Kidney (tissue), 14 donors: ENCODE measurements around the gene LRRC32. TPM values are rescaled to one million over a fixed set of nuclear protein-coding genes. Genes with fewer than 3 reads are reported as not detected.

ENCODE experiments used
- DNase-seq, 5 donors: peaks; one replicate each; pipeline ENCODE4 v3.0.0-alpha.2; 2013 to 2020
- FAIRE-seq: peaks from 2 replicates; lab custom pipeline; 2012; peaks lifted over from hg19 to GRCh38; lab: Jason Lieb, UNC
- H3K27ac ChIP-seq, 2 donors: one replicate each; pipeline ENCODE4 v1.7.0; 2013; ENCODE audit warnings: low read depth in 2 of 2, low read length in 2 of 2, inconsistent platforms in 1 of 2
- H3K27me3 ChIP-seq: one replicate; pipeline ENCODE4 v1.7.1; 2013; ENCODE audit warnings: low read length, inconsistent platforms; ENCODE audit not compliant: control insufficient read depth, insufficient read depth
- H3K36me3 ChIP-seq, 3 donors: one replicate each; pipeline versions ENCODE4 v1.7.0 to v1.7.1; 2013; ENCODE audit warnings: low read length in 3 of 3, control low read depth in 1 of 3, inconsistent platforms in 1 of 3; ENCODE audit not compliant: insufficient read depth in 3 of 3, control insufficient read depth in 2 of 3
- H3K4me1 ChIP-seq, 3 donors: one replicate each; pipeline versions ENCODE4 v1.7.0 to v1.7.1; 2013; ENCODE audit warnings: low read length in 3 of 3, inconsistent platforms in 1 of 3, low read depth in 1 of 3; ENCODE audit not compliant: control insufficient read depth in 2 of 3, insufficient read depth in 2 of 3
- H3K4me3 ChIP-seq, 3 donors: one replicate each; pipeline versions ENCODE4 v1.7.0 to v1.8.1; 2013; ENCODE audit warnings: low read length in 3 of 3, control low read depth in 1 of 3, inconsistent platforms in 1 of 3
- H3K9ac ChIP-seq, 3 donors: one replicate each; pipeline versions ENCODE4 v1.7.0 to v1.7.1; 2013; ENCODE audit warnings: low read length in 3 of 3, control low read depth in 1 of 3, inconsistent platforms in 1 of 3
- H3K9me3 ChIP-seq, 3 donors: one replicate each; pipeline versions ENCODE4 v1.7.0 to v1.7.1; 2013; ENCODE audit warnings: low read length in 3 of 3, control low read depth in 1 of 3, inconsistent platforms in 1 of 3; ENCODE audit not compliant: control insufficient read depth in 2 of 3, insufficient read depth in 1 of 3
- intact Hi-C: fragments of 100-400 bp; cut with DNase I; formaldehyde crosslinking; loops from one replicate; pipeline ENCODE4 v1.11.1; 2022
- polyA plus RNA-seq: library from polyadenylated mRNA; stranded (reverse); fragments of 350-450 nt; fragmentation: Illumina TruSeq; extraction: RNeasy Lipid Tissue Mini Kit (QIAGEN cat#74804); gene quantifications from one replicate; pipeline ENCODE4 v1.2.3, GENCODE V29; 2014; ENCODE audit warnings: low read depth, low replicate concordance; ENCODE audit not compliant: insufficient read depth
- total RNA-seq: library from RNA; stranded (reverse); fragmentation: NEBNext Ultra II Directional; extraction: Animal tissue kit (Norgen Biotek cat#: 25700); gene quantifications from one replicate; pipeline ENCODE4 v1.2.1, GENCODE V29; 2021
- TF ChIP-seq, protein P1 (sequence below): IDR thresholded peaks from 3 replicates; pipeline ENCODE4 v1.5.1; 2012; ENCODE audit warnings: mild to moderate bottlenecking, moderate library complexity, borderline replicate concordance; ENCODE audit not compliant: insufficient read depth; ENCODE audit errors: extremely low read depth
- donor health status: control.
- donor health status: control.
- donor health status: control.
- donor health status: control.
- donor health status: control.
- donor health status: DM: yes; HTN: yes; CAD: no.
- donor health status: Normal renal cell carcinoma (clear cell type).

The LRRC32 gene
- total and polyA plus RNA-seq, 2 donors from 2014 or later = 105 to 136 TPM

GRCh38 chr11:76630600-76631281 is 39.8 kb downstream of the LRRC32 start:
- DNase-seq = no peak
- Histone ChIP-seq H3K9ac (no peak overlapping the region), H3K9me3 (peaks cover 0 to 3% (median 0%) of the 10 kb centered on the region in 3 donors), H3K4me3 (peak overlapping the region in 1 of 3 donors; percentile 25), H3K27ac (peak overlapping the region; percentile 71 to 94), H3K4me1 (peaks cover 0 to 6% (median 5%) of the 10 kb centered on the region in 3 donors), H3K27me3 (no peaks in the 10 kb centered on the region), H3K36me3 (no peaks in the 10 kb centered on the region)
- TF ChIP-seq, protein P1, sequence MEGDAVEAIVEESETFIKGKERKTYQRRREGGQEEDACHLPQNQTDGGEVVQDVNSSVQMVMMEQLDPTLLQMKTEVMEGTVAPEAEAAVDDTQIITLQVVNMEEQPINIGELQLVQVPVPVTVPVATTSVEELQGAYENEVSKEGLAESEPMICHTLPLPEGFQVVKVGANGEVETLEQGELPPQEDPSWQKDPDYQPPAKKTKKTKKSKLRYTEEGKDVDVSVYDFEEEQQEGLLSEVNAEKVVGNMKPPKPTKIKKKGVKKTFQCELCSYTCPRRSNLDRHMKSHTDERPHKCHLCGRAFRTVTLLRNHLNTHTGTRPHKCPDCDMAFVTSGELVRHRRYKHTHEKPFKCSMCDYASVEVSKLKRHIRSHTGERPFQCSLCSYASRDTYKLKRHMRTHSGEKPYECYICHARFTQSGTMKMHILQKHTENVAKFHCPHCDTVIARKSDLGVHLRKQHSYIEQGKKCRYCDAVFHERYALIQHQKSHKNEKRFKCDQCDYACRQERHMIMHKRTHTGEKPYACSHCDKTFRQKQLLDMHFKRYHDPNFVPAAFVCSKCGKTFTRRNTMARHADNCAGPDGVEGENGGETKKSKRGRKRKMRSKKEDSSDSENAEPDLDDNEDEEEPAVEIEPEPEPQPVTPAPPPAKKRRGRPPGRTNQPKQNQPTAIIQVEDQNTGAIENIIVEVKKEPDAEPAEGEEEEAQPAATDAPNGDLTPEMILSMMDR = no peak
- intact Hi-C loops = no loop called here
- no peak for FAIRE-seq

- H3K9ac ChIP-seq = peak overlapping the region in 1 of 3 donors; percentile 46
- TF ChIP-seq, protein P1 = peak; percentile 6
- no peaks in the 10 kb centered on the region for H3K36me3 ChIP-seq
- peaks cover 0 to 6% (median 5%) of the 10 kb centered on the region in 3 donors for H3K4me1 ChIP-seq
- intact Hi-C loops = no loop called here
- DNase-seq (peak in 2 of 5 donors; percentile 69 to 90), FAIRE-seq (no peak)
- no peaks in the 10 kb centered on the region for H3K27me3 ChIP-seq
- H3K27ac ChIP-seq = peak overlapping the region; percentile 89 to 94
- peaks cover 0 to 8% (median 0%) of the 10 kb centered on the region in 3 donors for H3K9me3 ChIP-seq
- H3K4me3 ChIP-seq = peak overlapping the region in 1 of 3 donors; percentile 25
These were observed 40.5 kb downstream of the LRRC32 start for GRCh38 chr11:76629853-76630599.

GRCh38 chr11:76629116-76629852 is 41.3 kb downstream of the LRRC32 start:
- no peaks in the 10 kb centered on the region for H3K36me3 ChIP-seq
- peak in 2 of 5 donors; percentile 62 to 81 for DNase-seq

More at GRCh38 chr11:76629116-76629852, 41.3 kb downstream of the LRRC32 start:
- FAIRE-seq = no peak
- Histone ChIP-seq H3K9me3 (peaks cover 0 to 8% (median 0%) of the 10 kb centered on the region in 3 donors), H3K9ac (peak overlapping the region in 1 of 3 donors; percentile 46), H3K4me3 (no peak overlapping the region), H3K4me1 (peaks cover 0 to 6% (median 5%) of the 10 kb centered on the region in 3 donors), H3K27me3 (no peaks in the 10 kb centered on the region), H3K27ac (peak overlapping the region; percentile 89 to 94)
- TF ChIP-seq, protein P1 = no peak
- intact Hi-C loops = no loop called here
